Posterior cingulate gyrus (tissue), 11 donors: ENCODE measurements around the gene UBXN1.

ENCODE experiments used
- DNase-seq, 10 donors: peaks; one replicate each; pipeline versions ENCODE4 v3.0.0 to v3.0.0-alpha.2; 2020 to 2021; ENCODE audit warnings: mixed read lengths in 3 of 10
- intact Hi-C: fragments of 100-400 bp; cut with DNase I; formaldehyde crosslinking; loops from one replicate; pipeline ENCODE4 v1.15.1; 2023

UBXN1 gene, protein sequence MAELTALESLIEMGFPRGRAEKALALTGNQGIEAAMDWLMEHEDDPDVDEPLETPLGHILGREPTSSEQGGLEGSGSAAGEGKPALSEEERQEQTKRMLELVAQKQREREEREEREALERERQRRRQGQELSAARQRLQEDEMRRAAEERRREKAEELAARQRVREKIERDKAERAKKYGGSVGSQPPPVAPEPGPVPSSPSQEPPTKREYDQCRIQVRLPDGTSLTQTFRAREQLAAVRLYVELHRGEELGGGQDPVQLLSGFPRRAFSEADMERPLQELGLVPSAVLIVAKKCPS

DNA sequence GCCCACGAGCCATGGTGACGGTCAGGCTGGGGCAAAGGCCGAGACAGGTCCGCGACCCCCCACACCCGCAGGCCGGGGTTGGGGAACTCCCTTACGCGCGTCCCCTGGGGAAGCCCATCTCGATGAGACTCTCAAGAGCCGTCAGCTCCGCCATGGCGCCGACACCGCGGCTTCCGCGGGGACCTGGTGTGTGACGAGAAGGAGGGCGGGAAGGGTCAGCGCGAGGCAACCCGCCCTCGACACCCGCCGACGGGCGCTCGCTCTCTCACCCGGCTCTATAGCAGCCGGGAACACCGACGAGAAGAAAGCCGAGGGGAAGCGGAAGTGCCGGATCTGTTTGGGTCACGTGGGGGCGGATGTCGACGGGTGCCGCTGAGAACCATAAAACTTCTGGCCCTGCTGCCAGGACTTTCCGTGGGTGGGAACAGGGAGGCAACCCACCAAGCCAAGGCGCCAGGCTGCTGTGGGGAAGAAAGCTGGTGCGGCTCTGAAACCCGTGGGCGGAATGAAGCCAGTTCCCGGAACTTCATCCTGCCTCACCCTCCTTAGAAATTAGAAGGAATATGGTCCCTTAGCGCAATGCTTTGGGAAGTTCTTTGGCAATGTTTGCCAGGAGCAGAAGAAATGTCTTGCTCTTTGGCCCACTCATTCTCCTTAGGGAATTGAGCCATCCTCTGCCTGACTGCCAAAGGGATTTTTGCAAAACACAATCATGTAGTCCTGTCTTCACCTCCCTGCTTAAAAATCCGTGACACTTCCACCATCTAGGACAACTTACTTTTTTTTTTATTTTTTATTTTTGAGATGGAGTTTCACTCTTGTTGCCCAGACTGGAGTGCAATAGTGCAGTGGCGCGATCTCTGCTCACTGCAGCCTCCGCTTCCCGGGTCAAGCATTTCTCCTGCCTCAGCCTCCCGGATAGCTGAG lies at the start of gene UBXN1:
UBXN1 (minus strand) TSS at position 304 of the 927 bp plus-strand sequence; CDS start at position 154, 150 bp downstream.
- peak; percentile 83 to 98 (median 88) for DNase-seq
- intact Hi-C loops, result loop anchor here (1.0 kb wide), 1 partner anchor 26 kb away; the partner anchor contains the start of gene INTS5

DNA sequence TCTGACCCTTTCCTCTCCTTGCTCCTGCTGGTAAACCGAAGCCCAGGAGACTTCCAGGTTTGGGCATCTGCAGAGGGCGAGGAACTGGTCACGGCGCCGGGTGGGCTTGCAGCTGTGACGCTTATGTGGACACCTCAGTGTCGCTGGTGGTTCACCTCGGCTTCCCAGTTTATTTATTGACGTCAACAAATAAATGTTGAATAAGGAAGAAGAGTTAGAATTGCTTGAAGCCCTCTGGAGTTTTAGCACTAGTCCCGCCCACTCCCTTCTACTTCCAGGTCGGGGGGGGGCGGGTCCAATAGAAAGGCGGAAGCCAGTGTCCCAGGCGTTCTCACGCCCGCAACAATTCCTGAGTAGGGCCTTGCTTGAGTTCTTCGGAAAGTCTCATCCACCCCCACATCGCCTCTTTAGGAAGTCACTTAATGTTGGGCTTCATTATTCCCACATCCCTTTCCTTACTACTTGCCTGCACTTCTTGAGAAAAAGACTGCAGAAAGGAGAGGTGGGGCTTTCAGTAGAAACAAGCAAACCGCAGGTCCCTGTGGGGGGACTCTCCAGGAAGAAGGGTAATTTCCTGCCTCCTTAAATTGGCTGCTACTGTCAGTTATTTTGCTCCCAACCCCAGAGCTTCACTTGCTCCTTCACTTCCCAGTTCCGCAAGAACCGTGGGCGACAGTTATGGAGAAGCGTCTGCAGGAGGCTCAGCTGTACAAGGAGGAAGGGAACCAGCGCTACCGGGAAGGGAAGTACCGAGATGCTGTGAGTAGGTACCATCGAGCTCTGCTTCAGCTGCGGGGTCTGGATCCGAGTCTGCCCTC lies 49.5 kb upstream of the UBXN1 start, which contains the start of gene TTC9C:
TTC9C (plus strand) TSS at position 316 of the 818 bp plus-strand sequence; CDS start at position 679, 363 bp downstream.
- intact Hi-C loops, result loop anchor here (2.0 to 10.0 kb wide), 2 partner anchors 32 to 106 kb away; partner anchors contain the start of genes POLR2G, STX5, TEX54 and WDR74
- DNase-seq, result peak; percentile 80 to 98 (median 87)

DNA sequence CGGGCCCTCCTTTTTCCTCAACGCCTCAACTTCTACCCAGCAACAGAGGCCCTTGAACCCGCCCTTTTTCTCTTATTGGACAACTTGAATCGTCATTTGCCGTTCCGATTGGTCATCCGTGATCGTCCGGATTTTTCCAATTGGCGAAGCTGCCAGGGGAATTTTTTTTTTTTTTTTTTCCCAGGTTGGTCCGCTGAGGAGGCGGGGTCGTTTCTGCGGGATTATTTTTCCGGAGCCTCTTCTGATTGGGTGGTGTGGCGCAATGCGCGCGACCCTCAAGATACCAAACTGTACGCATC lies 48.9 kb upstream of the UBXN1 start:
- intact Hi-C loops, result loop anchor here (2.0 to 10.0 kb wide), 3 partner anchors 19 to 107 kb away; partner anchors contain the start of genes POLR2G, STX5, TEX54 and WDR74
- DNase-seq, result peak; percentile 70 to 95 (median 80)

DNA sequence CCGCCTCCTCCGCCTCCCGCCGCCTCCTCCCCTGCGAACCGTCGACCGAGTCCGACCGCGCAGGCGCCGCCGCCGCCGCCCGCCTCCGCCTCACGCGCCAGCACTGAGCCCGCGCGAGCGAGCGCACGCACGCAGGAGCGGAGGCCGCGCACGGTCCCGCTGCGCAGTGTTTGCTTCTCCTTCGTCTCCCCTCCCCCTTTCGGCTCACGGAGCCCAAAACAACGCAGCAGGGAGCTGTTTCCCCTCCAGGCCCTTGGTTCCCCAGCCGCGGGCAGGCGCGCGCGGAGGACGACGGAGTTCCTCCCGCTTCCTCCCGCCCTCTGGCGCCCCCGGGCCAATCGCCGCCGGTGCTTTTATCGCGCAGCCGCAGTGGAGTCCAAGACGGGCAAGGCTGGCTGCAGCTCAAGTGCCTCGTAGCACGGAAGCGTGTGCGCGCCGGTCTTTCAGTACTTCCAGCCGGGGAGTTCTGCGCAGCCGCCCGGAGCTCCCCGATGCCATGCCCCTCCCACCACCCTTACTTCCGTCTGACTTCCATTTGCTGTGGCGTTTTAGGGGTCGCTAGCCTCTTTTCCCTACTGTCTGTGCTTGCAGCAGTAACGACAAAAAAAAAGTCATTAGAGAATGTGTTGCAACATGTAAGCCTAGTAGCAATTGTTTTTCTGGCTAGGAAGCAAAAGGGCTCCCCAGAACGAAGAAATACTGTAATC lies 48.4 kb upstream of the UBXN1 start, which contains the start of gene HNRNPUL2:
HNRNPUL2 (minus strand) TSS at position 293 of the 707 bp plus-strand sequence. CDS start 301 bp downstream, outside the sequence.
- peak; percentile 96 to 100 (median 98) for DNase-seq
- intact Hi-C loops, result loop anchor here (2.0 to 10.0 kb wide), 2 partner anchors 19 to 107 kb away; partner anchors contain the start of genes STX5, TEX54 and WDR74

DNA sequence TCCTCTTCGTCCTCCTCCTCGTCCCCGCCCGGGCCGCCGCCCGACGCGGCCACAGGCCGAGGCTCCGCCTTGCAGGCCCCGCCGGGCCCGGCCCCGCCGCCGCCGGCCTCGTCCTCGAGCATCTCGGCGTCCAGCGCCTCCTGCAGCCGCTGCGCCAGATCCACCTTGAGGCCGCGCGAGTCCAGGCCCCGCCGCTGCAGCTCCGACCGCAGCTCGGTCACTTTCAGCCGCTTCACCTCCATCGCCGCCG lies 48.0 kb upstream of the UBXN1 start:
- intact Hi-C loops, result loop anchor here (2.0 to 10.0 kb wide), 2 partner anchors 18 to 108 kb away; partner anchors contain the start of genes STX5, TEX54 and WDR74
- no peak for DNase-seq

DNA sequence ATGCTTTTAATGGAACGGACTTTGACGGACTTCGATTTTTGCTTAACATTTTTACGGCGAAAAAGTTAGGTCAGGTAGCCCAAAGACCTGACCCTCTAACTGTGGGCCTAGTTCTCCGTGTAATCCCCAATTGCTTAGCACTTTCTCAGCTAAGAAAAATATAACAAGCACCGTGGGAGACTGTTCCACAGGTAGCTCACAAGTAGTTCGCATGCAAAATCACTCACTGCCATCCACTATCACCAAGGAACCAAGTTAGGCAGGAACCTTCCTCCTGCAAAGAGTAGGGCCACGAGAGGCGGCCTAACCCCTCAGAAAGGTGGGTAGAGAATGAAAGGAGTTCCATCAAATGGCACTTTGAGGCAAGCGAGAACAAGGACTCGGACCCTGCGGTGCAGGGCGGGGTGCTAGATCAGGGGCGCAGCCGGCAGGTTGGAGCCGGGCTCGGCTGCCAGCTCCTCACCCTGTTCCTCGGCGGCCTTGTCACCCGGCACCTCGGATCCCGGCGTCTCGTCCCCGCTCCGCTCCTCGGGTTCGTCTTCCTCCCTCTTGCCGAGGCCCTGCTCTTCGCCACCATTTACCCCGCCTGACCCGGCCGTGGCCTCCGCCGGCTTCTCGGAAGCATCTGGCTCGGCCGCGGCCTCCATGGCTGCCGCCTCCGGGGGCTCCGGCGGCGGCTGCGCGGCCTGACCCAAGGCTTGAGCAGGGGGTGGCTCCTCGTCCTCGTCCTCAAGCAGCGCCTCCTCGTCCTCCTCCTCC lies 47.5 kb upstream of the UBXN1 start:
- peak in 2 of 10 donors; percentile 8 to 78 for DNase-seq
- intact Hi-C loops, result loop anchor here (2.0 to 10.0 kb wide), 2 partner anchors 18 to 108 kb away; partner anchors contain the start of genes STX5, TEX54 and WDR74

DNA sequence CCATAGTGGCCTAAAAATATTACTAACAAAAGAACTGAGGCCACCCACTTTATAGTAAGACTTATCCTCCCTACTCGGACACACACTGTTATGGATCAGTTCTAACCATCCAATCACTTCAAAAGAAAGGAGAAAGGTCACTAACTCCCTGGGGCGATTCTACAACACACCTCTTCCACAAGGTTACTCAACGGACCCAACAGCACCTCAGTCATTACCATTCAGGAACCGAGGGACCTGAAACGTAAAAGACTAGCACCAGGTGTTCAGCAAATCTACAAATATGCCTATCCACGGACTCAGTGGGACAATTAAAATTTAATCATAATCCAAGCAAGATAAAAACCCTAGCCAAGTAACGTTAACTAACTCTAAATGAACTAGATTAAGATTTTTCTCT lies 46.8 kb upstream of the UBXN1 start:
- intact Hi-C loops, result loop anchor here (2.0 to 10.0 kb wide), 2 partner anchors 17 to 109 kb away; partner anchors contain the start of genes STX5, TEX54 and WDR74
- DNase-seq, result no peak

DNA sequence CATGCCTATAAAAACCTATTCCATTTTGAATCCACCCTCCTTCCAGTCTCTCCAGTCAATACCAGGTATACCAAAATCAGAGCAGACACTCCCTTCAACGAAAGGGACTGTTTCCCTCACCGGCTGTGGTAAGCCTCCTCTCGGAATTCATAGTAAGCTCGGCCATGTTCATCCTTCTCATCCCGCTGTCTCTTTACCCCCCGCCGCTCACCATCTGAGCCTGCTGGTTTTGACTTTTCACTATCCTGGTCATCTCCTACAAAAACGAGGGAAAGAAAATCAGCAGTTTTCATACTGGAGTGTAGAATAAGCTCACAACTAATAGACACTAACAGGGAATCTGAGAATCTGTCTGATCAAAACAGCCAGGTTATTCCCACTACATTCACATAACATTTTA lies 45.3 kb upstream of the UBXN1 start:
- peak in 1 of 10 donors; percentile 25 for DNase-seq
- intact Hi-C loops, result loop anchor here (10.0 kb wide), 1 partner anchor 111 kb away; the partner anchor contains the start of genes STX5, TEX54 and WDR74

DNA sequence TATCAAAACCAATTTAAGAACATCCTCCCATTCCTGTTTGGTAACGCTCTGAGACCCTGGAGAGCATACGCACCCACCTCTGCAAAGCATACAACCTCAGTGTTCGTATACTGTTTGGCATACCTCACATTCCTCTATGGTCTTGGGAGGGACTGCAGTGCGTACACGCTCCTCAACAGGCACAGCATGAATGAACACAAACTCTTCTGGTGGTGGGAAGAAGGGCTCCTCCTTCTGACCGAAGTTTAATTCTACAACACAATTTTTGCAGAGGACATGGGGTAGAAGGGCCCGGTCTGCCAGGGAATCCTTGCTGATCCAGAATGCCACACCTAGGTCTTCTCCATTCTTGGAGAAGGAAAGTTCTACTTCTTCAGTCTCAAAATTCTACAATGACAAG lies 43.1 kb upstream of the UBXN1 start:
- intact Hi-C loops, result loop anchor here (10.0 kb wide), 1 partner anchor 113 kb away; the partner anchor contains the start of genes STX5, TEX54 and WDR74
- no peak for DNase-seq

DNA sequence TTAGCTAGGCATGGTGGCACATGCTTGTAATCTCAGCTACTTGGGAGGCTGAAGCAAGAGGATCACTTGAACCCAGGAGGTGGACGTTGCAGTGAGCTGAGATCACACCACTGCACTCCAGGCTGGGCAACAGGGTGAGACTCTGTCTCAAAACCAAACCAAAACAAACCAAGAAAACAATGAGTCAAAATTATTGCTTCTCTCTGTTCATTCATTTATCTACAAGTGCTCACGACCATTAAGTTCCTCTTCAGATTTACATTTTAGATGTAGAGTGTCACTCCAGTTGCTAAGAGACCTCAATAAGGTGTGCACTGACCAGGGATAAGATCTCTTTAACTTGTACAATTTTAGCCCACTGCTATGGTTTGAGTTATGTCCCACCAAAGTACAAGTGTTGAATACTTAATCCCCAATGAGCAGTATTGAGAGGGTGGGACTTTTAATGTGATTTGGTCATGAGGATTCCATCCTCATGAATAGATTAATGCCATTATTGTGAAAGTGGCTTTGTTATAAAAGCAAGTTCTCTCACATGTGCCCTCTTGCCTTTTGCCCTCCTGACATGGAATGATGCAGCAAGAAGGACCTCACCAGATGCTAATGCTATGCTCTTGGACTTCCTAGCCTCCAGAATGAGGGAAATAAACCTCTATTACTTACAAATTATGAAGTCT lies 40.6 kb upstream of the UBXN1 start:
- DNase-seq, result no peak

DNA sequence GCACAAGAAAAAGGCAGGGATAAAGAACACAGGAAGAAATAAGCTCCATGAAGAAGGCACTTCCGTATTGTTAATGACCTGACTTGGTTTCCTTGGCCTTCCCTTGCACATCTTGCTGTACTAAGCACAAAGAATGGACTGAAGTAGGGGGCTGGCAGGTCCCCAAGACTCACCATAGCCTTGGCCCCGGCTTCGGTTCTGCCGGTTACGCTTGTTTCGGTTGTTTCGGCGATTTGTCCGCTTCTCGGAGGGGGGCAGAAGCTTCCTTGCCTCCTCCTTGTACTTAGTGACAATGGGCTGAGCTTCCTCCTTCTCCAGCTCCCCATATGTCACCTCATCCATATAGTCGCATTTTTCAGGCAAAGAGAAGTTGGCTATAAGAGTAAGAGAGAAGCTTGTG lies 37.9 kb upstream of the UBXN1 start:
- DNase-seq, result no peak
- intact Hi-C loops, result no loop called here

More for the DNA sequence above, 40.6 kb upstream of the UBXN1 start:
- intact Hi-C loops, result no loop called here

DNA sequence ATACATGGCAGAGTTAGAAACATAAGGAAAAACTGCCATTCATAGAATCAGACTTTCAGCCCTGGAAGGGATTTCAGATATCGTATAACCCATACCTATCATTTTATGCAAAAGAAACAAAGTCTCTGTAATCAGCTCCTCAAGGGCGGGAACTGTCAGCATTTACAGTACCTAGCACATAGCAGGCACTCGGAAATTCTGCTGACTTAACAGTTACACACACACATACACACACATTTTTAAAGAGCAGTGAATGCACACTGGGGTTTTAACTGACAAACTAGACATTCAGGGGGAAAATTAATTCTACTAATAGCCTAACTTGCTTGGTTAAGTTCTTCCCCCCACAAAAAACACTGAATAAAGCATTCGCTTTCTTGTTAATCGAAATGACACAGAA lies 37.3 kb upstream of the UBXN1 start:
- DNase-seq, result no peak
- intact Hi-C loops, result no loop called here

DNA sequence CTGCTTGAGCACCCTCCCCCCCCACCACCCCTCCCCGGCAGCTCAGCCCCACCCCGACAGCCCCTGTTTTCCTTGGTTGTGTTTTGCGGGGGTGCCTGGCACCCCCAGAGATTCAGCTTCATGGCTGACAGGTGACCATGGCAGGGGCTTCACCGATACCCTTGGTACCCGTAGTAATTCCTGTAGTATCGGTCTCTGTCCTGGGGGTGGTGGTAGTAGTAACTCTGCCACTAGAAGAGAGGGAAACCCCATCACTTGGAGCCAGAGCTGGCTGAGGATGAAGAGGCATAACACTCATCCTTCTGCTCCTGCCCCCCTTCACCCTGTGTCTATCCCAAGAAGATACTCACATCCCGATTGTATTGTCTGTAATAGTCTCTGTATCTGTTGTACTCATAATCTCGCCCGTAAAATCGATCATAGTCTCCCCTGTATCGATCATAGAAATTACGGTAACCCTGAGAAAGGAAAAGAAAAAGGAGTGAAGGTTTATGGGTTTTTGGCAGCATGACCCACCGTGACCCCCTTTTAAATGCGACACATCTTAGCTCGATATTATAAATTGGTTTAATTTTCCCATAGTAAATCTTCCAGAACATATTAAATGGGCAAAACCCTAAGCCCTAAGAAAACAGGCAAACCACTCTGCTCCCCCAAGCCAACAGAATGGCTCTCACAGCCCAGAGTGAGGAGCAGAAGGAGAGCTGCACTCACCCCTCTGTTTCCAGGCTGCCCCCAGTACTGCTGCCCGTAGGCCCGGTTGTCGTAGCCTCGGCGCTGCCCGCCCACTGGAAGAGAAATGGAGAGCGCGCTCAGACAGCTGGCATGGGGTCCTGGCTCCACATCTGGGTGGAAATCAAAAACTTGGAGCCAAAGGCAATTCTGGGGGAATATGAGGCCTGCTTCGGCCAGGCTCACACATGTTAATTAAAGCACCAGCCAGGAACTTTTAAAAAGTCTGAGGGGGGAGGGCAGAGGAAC lies 36.6 kb upstream of the UBXN1 start:
- intact Hi-C loops, result no loop called here
- DNase-seq, result no peak

DNA sequence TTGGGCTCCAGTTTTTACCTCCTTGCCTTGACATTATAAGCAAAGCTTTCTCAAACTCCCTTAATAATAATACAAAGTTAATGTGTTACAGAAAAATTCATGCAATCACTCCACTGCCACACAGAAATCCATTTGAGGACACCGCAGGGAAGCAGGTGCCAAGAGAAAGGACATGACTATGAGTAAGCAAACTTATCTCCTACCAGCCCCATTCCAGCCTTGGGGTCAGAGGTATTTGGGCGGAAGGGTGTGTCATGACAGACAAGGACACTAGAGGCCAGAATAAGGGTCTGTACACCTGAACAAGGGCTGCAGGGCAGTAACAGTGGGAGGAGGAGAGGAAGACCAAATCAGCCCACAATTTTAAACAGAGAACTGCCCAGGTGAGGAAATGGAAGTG lies 34.5 kb upstream of the UBXN1 start:
- DNase-seq, result no peak
- intact Hi-C loops, result no loop called here

DNA sequence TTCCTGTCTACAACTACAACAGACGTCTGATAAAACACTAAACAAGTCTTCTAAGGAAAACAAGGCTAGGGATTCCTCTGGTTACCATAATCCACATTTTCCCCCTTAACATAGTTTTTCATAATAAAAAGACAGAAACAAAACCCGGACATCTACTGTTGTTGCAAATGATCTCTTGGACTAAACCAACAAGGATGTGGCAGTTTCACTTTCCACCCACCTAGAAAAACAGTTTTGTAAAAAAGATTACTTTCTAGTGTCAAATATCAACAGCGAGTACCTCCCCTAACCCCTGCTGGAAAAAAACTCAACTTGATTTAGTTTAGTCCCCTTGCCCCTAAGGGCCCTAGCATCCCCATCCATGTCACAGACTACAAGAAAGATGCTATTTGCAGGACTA lies 34.0 kb upstream of the UBXN1 start:
- DNase-seq, result no peak
- intact Hi-C loops, result no loop called here

DNA sequence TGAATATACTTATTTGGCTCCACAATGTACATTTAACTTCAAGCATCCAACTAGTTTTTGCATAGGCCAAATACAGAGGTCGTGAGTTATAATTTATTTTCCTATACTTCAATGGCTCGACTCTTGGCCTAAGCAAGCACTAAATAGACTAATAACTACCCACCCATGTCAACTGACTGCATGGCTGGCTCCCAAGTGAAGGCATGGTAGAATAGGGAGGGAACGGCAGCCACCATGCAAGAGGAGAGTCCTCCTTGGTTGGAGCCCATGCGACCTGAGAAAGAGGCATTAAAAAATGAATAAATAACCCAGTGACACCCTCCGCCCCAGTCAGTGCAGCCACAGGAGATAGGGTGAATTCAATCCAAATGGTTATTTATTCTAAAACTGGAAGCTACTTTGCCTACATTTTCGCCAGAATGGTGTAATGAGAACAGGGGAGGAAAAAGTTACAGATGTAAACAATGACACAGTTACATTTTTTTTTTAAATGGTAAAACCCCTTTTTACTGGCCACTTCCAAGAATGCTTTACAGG lies 33.5 kb upstream of the UBXN1 start:
- peak in 1 of 10 donors; percentile 26 for DNase-seq
- intact Hi-C loops, result no loop called here

DNA sequence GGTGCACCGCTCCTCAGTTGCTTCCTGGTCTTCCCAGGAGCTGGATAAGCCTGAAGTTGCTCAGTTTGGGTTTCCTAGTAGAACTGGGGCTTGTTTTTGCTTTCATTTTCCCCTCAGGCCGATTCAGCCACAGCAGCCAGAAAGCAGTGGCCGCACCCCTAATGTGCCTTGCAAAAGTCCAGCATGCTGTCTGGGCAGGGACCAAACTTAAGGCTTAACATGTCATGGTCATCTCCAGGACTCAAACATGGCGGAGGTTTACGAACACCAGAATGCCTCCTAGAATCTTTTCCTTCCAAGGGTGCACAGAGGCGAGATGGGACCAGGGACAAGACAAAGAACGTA lies 31.1 kb upstream of the UBXN1 start:
- intact Hi-C loops, result no loop called here
- DNase-seq, result no peak
